H9 (cell line): ENCODE results near the gene LPXN. TPM values are rescaled to one million over a fixed set of nuclear protein-coding genes. Genes with fewer than 3 reads are reported as not detected.

Experiments used
- DNase-seq: peaks from one replicate; pipeline ENCODE4 v3.0.0-alpha.2; 2017
- H2AFZ ChIP-seq: one replicate; pipeline ENCODE4 v1.6.1; 2013; ENCODE audit warnings: mild to moderate bottlenecking, low read length, control low read depth, moderate library complexity
- H2AK5ac ChIP-seq: 2 replicates; pipeline ENCODE4 v1.6.1; 2013; ENCODE audit warnings: low read length, control low read depth, mixed read lengths; ENCODE audit not compliant: insufficient read length
- H2BK120ac ChIP-seq: one replicate; pipeline ENCODE4 v1.6.1; 2013; ENCODE audit warnings: low read depth, mild to moderate bottlenecking, low read length, control low read depth, inconsistent platforms; ENCODE audit not compliant: poor library complexity, severe bottlenecking
- H2BK12ac ChIP-seq: 2 replicates; pipeline ENCODE4 v1.6.1; 2013; ENCODE audit warnings: low read length, control low read depth, mixed read lengths, low read depth; ENCODE audit not compliant: insufficient read length
- H2BK15ac ChIP-seq: 2 replicates; pipeline ENCODE4 v1.6.1; 2013; ENCODE audit warnings: low read depth, low read length, control low read depth
- H2BK20ac ChIP-seq: one replicate; pipeline ENCODE4 v1.6.1; 2013; ENCODE audit warnings: low read depth, mild to moderate bottlenecking, low read length, control low read depth, inconsistent platforms; ENCODE audit not compliant: poor library complexity, severe bottlenecking
- H2BK5ac ChIP-seq: 2 replicates; pipeline ENCODE4 v1.6.1; 2013; ENCODE audit warnings: low read length, control low read depth, mixed read lengths; ENCODE audit not compliant: insufficient read length
- H3K14ac ChIP-seq: 2 replicates; pipeline ENCODE4 v1.6.1; 2013; ENCODE audit warnings: low read length, control low read depth; ENCODE audit not compliant: insufficient read depth
- H3K18ac ChIP-seq: 2 replicates; pipeline ENCODE4 v1.6.1; 2013; ENCODE audit warnings: low read depth, mild to moderate bottlenecking, mixed read lengths, low read length, control low read depth; ENCODE audit not compliant: insufficient read length
- H3K23ac ChIP-seq: 2 replicates; pipeline ENCODE4 v1.6.1; 2013; ENCODE audit warnings: low read length, control low read depth, mixed read lengths, low read depth; ENCODE audit not compliant: insufficient read length
- H3K23me2 ChIP-seq: 2 replicates; pipeline ENCODE4 v1.6.1; 2013; ENCODE audit warnings: low read depth, mild to moderate bottlenecking, mixed read lengths, low read length, control low read depth; ENCODE audit not compliant: insufficient read length, poor library complexity, severe bottlenecking
- H3K27ac ChIP-seq: 2 replicates; pipeline ENCODE4 v1.5.1; 2013; ENCODE audit warnings: low read length, control low read depth, mixed read lengths, low read depth; ENCODE audit not compliant: insufficient read length
- H3K27me3 ChIP-seq: 2 replicates; pipeline ENCODE4 v1.6.1; 2013; ENCODE audit warnings: low read length, control low read depth, inconsistent platforms; ENCODE audit not compliant: insufficient read depth
- H3K4ac ChIP-seq: 2 replicates; pipeline ENCODE4 v1.6.1; 2013; ENCODE audit warnings: low read depth, mild to moderate bottlenecking, control low read depth, inconsistent platforms, low read length, moderate library complexity
- H3K4me1 ChIP-seq: 2 replicates; pipeline ENCODE4 v1.6.1; 2013; ENCODE audit warnings: low read length, control low read depth, inconsistent platforms; ENCODE audit not compliant: insufficient read depth
- H3K4me2 ChIP-seq: 2 replicates; pipeline ENCODE4 v1.6.1; 2013; ENCODE audit warnings: low read length, control low read depth, mixed read lengths; ENCODE audit not compliant: insufficient read length, insufficient read depth
- H3K56ac ChIP-seq: 2 replicates; pipeline ENCODE4 v1.6.1; 2013; ENCODE audit warnings: low read depth, mild to moderate bottlenecking, mixed read lengths, low read length, control low read depth; ENCODE audit not compliant: insufficient read length
- H3K79me1 ChIP-seq: 2 replicates; pipeline ENCODE4 v1.6.1; 2013; ENCODE audit warnings: low read depth, mild to moderate bottlenecking, moderate library complexity, low read length, control low read depth, inconsistent platforms; ENCODE audit not compliant: insufficient read depth, poor library complexity, severe bottlenecking
- H3K79me2 ChIP-seq: 2 replicates; pipeline ENCODE4 v1.6.1; 2013; ENCODE audit warnings: low read length, control low read depth, inconsistent platforms; ENCODE audit not compliant: insufficient read depth
- H3K9ac ChIP-seq: 2 replicates; pipeline ENCODE4 v1.6.1; 2013; ENCODE audit warnings: low read length, control low read depth, mixed read lengths; ENCODE audit not compliant: insufficient read length; ENCODE audit errors: extremely low read depth
- H3K9me3 ChIP-seq: one replicate; pipeline ENCODE4 v1.6.1; 2013; ENCODE audit warnings: low read depth, low read length, inconsistent platforms; ENCODE audit not compliant: control insufficient read depth
- H3T11ph ChIP-seq: one replicate; pipeline ENCODE4 v1.6.1; 2013; ENCODE audit warnings: mild to moderate bottlenecking, low read length, control low read depth, inconsistent platforms
- H4K20me1 ChIP-seq: one replicate; pipeline ENCODE4 v1.6.1; 2013; ENCODE audit not compliant: control insufficient read depth, insufficient read length, insufficient read depth
- H4K5ac ChIP-seq: 2 replicates; pipeline ENCODE4 v1.6.1; 2013; ENCODE audit warnings: low read depth, mild to moderate bottlenecking, mixed read lengths, low read length, control low read depth; ENCODE audit not compliant: insufficient read length
- H4K8ac ChIP-seq: replicated peaks from 2 replicates; pipeline ENCODE4 v1.6.1; 2013; ENCODE audit warnings: low read length, control low read depth, mixed read lengths, low read depth; ENCODE audit not compliant: insufficient read length
- H4K91ac ChIP-seq: 2 replicates; pipeline ENCODE4 v1.6.1; 2013; ENCODE audit warnings: low read depth, mild to moderate bottlenecking, moderate library complexity, mixed read lengths, low read length, control low read depth; ENCODE audit not compliant: insufficient read length
- H3K27ac Mint-ChIP-seq, 3 experiments: 2 replicates in 2 of 3; 3 replicates in 1 of 3; pipeline ENCODE4 v1.8.0; 2020 to 2021; ENCODE audit warnings: mixed read lengths in 3 of 3, mild to moderate bottlenecking in 1 of 3, moderate library complexity in 1 of 3
- H3K27me3 Mint-ChIP-seq: 2 replicates; pipeline ENCODE4 v1.8.0; 2021; ENCODE audit warnings: low read depth, mild to moderate bottlenecking, moderate library complexity, mixed read lengths
- H3K36me3 Mint-ChIP-seq, 3 experiments: 2 replicates in 2 of 3; 3 replicates in 1 of 3; pipeline ENCODE4 v1.8.0; 2020 to 2021; ENCODE audit warnings: low read depth in 3 of 3, mixed read lengths in 3 of 3; ENCODE audit not compliant: insufficient read depth in 1 of 3
- H3K4me1 Mint-ChIP-seq, 2 experiments: 2 replicates each; pipeline ENCODE4 v1.8.0; 2020; ENCODE audit warnings: mixed read lengths in 2 of 2
- H3K4me3 Mint-ChIP-seq, 2 experiments: 2 replicates in 1 of 2; 3 replicates in 1 of 2; pipeline ENCODE4 v1.8.0; 2020 to 2021; ENCODE audit warnings: mild to moderate bottlenecking in 2 of 2, mixed read lengths in 2 of 2, moderate library complexity in 1 of 2
- H3K9me3 Mint-ChIP-seq, 2 experiments: 2 replicates in 1 of 2; 3 replicates in 1 of 2; pipeline ENCODE4 v1.8.0; 2020; ENCODE audit warnings: mild to moderate bottlenecking in 2 of 2, mixed read lengths in 2 of 2, moderate library complexity in 1 of 2
- CTCF ChIP-seq: fragments of 200-600 bp; sonication (generic); conservative IDR thresholded peaks from 3 replicates; pipeline ENCODE4 v1.8.0; 2021; ENCODE audit warnings: antibody characterized with exemption, mild to moderate bottlenecking
- WGBS: extraction: QIAGEN DNeasy Blood & Tissue Kit; methylation state at CpG from one replicate; pipeline ENCODE4 v1.1.7; 2013; ENCODE audit warnings: missing lambda C conversion rate, low lambda C conversion rate, mixed read lengths; ENCODE audit not compliant: insufficient read length; ENCODE audit errors: extremely low coverage; 5-methylcytosine and 5-hydroxymethylcytosine counted together
- total RNA-seq: library from RNA; stranded (reverse); gene quantifications from 2 replicates; pipeline ENCODE4 v1.2.1, GENCODE V29; 2021

The LPXN gene
- total RNA-seq, 1 experiment from 2014 or later: 1.4 TPM

GRCh38 chr11:58578635-58579191 is 3.1 kb upstream of the LPXN start, which contains the start of gene ZFP91:
Gene ZFP91, plus strand, starts transcription at chr11:58579063. Its CDS starts 219 bp downstream, at chr11:58579282.
- peak within 1 kb of the TSS; percentile 100 for H3K27ac Mint-ChIP-seq
- no peaks in the 10 kb centered on the region; the same call in 1 of the 2 replicates for H3K27me3 Mint-ChIP-seq
- H3K9me3 ChIP-seq: no peaks in the 10 kb centered on the region
- H2BK120ac ChIP-seq: peak within 1 kb of the TSS; percentile 96
- peak within 1 kb of the TSS; percentile 99 for H3K9ac ChIP-seq
- peaks cover 0 to 6% (median 3%) of the 10 kb centered on the region in 3 experiments; a peak in 5 of 7 replicates for H3K36me3 Mint-ChIP-seq
- peaks cover 4% of the 10 kb centered on the region for H3K23me2 ChIP-seq
- peak within 1 kb of the TSS; percentile 17 for H4K8ac ChIP-seq
- H3K18ac ChIP-seq: peak within 1 kb of the TSS; percentile 98
- no peak within 1 kb of the TSS for H2AK5ac ChIP-seq
- peak within 1 kb of the TSS; percentile 87 for H3K27ac ChIP-seq
- H3T11ph ChIP-seq: no peak within 1 kb of the TSS
- H2BK20ac ChIP-seq: no peak within 1 kb of the TSS
- H2AFZ ChIP-seq: peak within 1 kb of the TSS; percentile 94
- no peak within 1 kb of the TSS for H4K91ac ChIP-seq
- peak within 1 kb of the TSS; percentile 99 to 100 for H3K4me3 Mint-ChIP-seq
- peak; percentile 96 for DNase-seq
- peak within 1 kb of the TSS; percentile 86 for H3K4me2 ChIP-seq
- peaks cover 26 to 29% of the 10 kb centered on the region in 2 experiments for H3K4me1 Mint-ChIP-seq
- H3K79me1 ChIP-seq: no peaks in the 10 kb centered on the region
- peak within 1 kb of the TSS; percentile 64 for H4K5ac ChIP-seq
- 0 out of 2 replicates have a peak, but pooled peaks cover 3% of the 10 kb centered on the region for H3K4me1 ChIP-seq
- H3K9me3 Mint-ChIP-seq: no peaks in the 10 kb centered on the region; a peak in 2 of 5 replicates
- H3K14ac ChIP-seq: peak within 1 kb of the TSS; percentile 98
- TF ChIP-seq CTCF: no peak
- no peak within 1 kb of the TSS for H2BK12ac ChIP-seq
- no peak within 1 kb of the TSS for H2BK15ac ChIP-seq
- H3K79me2 ChIP-seq: peaks cover 23% of the 10 kb centered on the region; the same call in 1 of the 2 replicates
- H3K4ac ChIP-seq: no peak within 1 kb of the TSS; the same call in 1 of the 2 replicates
- H3K23ac ChIP-seq: no peak within 1 kb of the TSS
- H3K56ac ChIP-seq: peak within 1 kb of the TSS; percentile 63
- peak within 1 kb of the TSS; percentile 93 for H2BK5ac ChIP-seq
- no CpG with 5 or more reads among the region's 51 CpGs for WGBS
- no peaks in the 10 kb centered on the region for H4K20me1 ChIP-seq
- no peaks in the 10 kb centered on the region for H3K27me3 ChIP-seq
